HCT116 (cell line): ENCODE results near the gene LRATD1. TPM values are rescaled to one million over a fixed set of nuclear protein-coding genes. Genes with fewer than 3 reads are reported as not detected.

Experiments
- ATAC-seq: fragments of 200-7000 bp; cut with Tn5 transposase; 2 replicates; pipeline ENCODE4 v1.9.1; 2020; ENCODE audit warnings: mild to moderate bottlenecking, moderate library complexity
- BruUV-seq: library from RNA; stranded (reverse); fragments of 400-500 nt; replicated peaks from 2 replicates; lab custom pipeline; 2021; lab: Mats Ljungman, UMichigan
- CTCF ChIA-PET: fragments of 300-600 bp; sonication (Branson Sonifier 250); formaldehyde crosslinking; loops from one replicate; lab custom pipeline; 2021; ENCODE audit warnings: antibody characterized with exemption; lab: Charles Lee
- POLR2A ChIA-PET: fragments of 300-600, 350-600 bp; sonication (Branson Sonifier 250); formaldehyde crosslinking; loops from one replicate; lab custom pipeline; 2021; ENCODE audit warnings: antibody characterized with exemption; lab: Charles Lee
- RAD21 ChIA-PET, 2 experiments: fragments of 300-600 bp; sonication (Branson Sonifier 250); formaldehyde crosslinking; loops; one replicate each; lab custom pipeline; 2023; ENCODE audit warnings: low total read pairs in 2 of 2; ENCODE audit not compliant: uncharacterized antibody in 2 of 2, unreplicated experiment in 2 of 2, low non-redundant PET in 1 of 2; lab: Charles Lee
- DNase-seq: peaks from one replicate; pipeline ENCODE4 v3.0.0-alpha.2; 2010; ENCODE audit warnings: low read depth, low spot score
- H2AFZ ChIP-seq: fragments of 200-600 bp; shearing (Covaris generic), sonication (generic); 2 replicates; pipeline ENCODE4 v1.6.1; 2017; ENCODE audit warnings: low read depth, mixed run types, mixed read lengths, antibody characterized with exemption, low read length; ENCODE audit not compliant: poor library complexity, severe bottlenecking
- H3K27ac ChIP-seq: 2 replicates; pipeline ENCODE4 v1.5.1; 2012; ENCODE audit warnings: low read depth, low read length
- H3K27me3 ChIP-seq: fragments of 200-600 bp; sonication (generic); 2 replicates; pipeline ENCODE4 v1.6.1; 2016; ENCODE audit warnings: mixed run types, low read length, mixed read lengths; ENCODE audit not compliant: insufficient read depth
- H3K36me3 ChIP-seq, 2 experiments: fragments of 200-500 bp in 1 of 2; fragments of 200-600 bp in 1 of 2; sonication (Bioruptor generic) in 1 of 2; sonication (generic) in 1 of 2; 2 replicates each; pipeline versions ENCODE4 v1.5.1 to v1.6.1; 2014 to 2016; ENCODE audit warnings: low read length in 2 of 2, inconsistent platforms in 1 of 2, mixed read lengths in 1 of 2, mixed run types in 1 of 2; ENCODE audit not compliant: insufficient read depth in 2 of 2, control insufficient read depth in 1 of 2
- H3K4me1 ChIP-seq, 2 experiments: fragments of 200-600 bp in 1 of 2; sonication (generic) in 1 of 2; 2 replicates each; pipeline versions ENCODE4 v1.5.1 to v1.6.1; 2012 to 2017; ENCODE audit warnings: low read length in 2 of 2, inconsistent platforms in 1 of 2, mild to moderate bottlenecking in 1 of 2, mixed read lengths in 1 of 2, mixed run types in 1 of 2, moderate library complexity in 1 of 2; ENCODE audit not compliant: insufficient read depth in 2 of 2, control insufficient read depth in 1 of 2
- H3K4me2 ChIP-seq: fragments of 200-600 bp; sonication (generic); 2 replicates; pipeline ENCODE4 v1.6.1; 2017; ENCODE audit warnings: mixed run types, low read length, mixed read lengths
- H3K4me3 ChIP-seq, 2 experiments: fragments of 200-600 bp in 1 of 2; sonication (generic) in 1 of 2; replicated peaks in 1 of 2; 2 replicates each; pipeline ENCODE4 v1.5.1; 2011 to 2016; ENCODE audit warnings: low read length in 2 of 2, control low read depth in 1 of 2, low read depth in 1 of 2, mild to moderate bottlenecking in 1 of 2, mixed read lengths in 1 of 2, mixed run types in 1 of 2
- H3K79me2 ChIP-seq: fragments of 200-600 bp; sonication (generic); 2 replicates; pipeline ENCODE4 v1.6.1; 2017; ENCODE audit warnings: mild to moderate bottlenecking, mixed run types, low read length, moderate library complexity, mixed read lengths; ENCODE audit not compliant: insufficient read depth
- H3K9ac ChIP-seq: fragments of 200-600 bp; sonication (generic); 2 replicates; pipeline ENCODE4 v1.6.1; 2016; ENCODE audit warnings: low read length, mixed read lengths
- H3K9me2 ChIP-seq: fragments of 200-600 bp; sonication (generic), shearing (Covaris generic); 2 replicates; pipeline ENCODE4 v1.6.1; 2017; ENCODE audit warnings: mixed run types, mild to moderate bottlenecking, moderate library complexity; ENCODE audit not compliant: insufficient read depth
- H3K9me3 ChIP-seq, 2 experiments: fragments of 200-500 bp in 1 of 2; fragments of 200-600 bp in 1 of 2; sonication (Bioruptor generic) in 1 of 2; sonication (generic) in 1 of 2; 2 replicates each; pipeline ENCODE4 v1.6.1; 2014 to 2017; ENCODE audit warnings: low read length in 2 of 2, mixed read lengths in 2 of 2, inconsistent platforms in 1 of 2, low read depth in 1 of 2, mild to moderate bottlenecking in 1 of 2, mixed run types in 1 of 2, moderate library complexity in 1 of 2; ENCODE audit not compliant: control insufficient read depth in 1 of 2, insufficient read depth in 1 of 2
- H4K20me1 ChIP-seq: fragments of 200-600 bp; sonication (generic), shearing (Covaris generic); 2 replicates; pipeline ENCODE4 v1.6.1; 2017; ENCODE audit warnings: mixed run types, mild to moderate bottlenecking, moderate library complexity; ENCODE audit not compliant: insufficient read depth
- ATF3 ChIP-seq: IDR thresholded peaks from 2 replicates; pipeline ENCODE4 v1.6.1; 2012
- CBX3 ChIP-seq: IDR thresholded peaks from 2 replicates; pipeline ENCODE4 v1.6.1; 2012; ENCODE audit warnings: low read depth
- CTCF ChIP-seq, 3 experiments: fragments of 200-600 bp in 1 of 3; sonication (generic) in 1 of 3; IDR thresholded peaks in 2 of 3; conservative IDR thresholded peaks in 1 of 3; 2 replicates each; pipeline ENCODE4 v1.5.1; 2012 to 2017; ENCODE audit warnings: low read depth in 2 of 3, low read length in 2 of 3, antibody characterized with exemption in 1 of 3, borderline replicate concordance in 1 of 3, control low read depth in 1 of 3, mild to moderate bottlenecking in 1 of 3, mixed read lengths in 1 of 3, mixed run types in 1 of 3, moderate library complexity in 1 of 3; ENCODE audit not compliant: insufficient read depth in 1 of 3
- EGR1 ChIP-seq: IDR thresholded peaks from 2 replicates; pipeline ENCODE4 v1.6.1; 2012; ENCODE audit warnings: low read depth
- ELF1 ChIP-seq: IDR thresholded peaks from 2 replicates; pipeline ENCODE4 v1.6.1; 2012; ENCODE audit warnings: low read depth, borderline replicate concordance
- EZH2phosphoT487 ChIP-seq: fragments of 200-600 bp; IDR thresholded peaks from 2 replicates; pipeline ENCODE4 v1.6.1; 2018; ENCODE audit warnings: antibody characterized with exemption, borderline replicate concordance
- FOSL1 ChIP-seq: IDR thresholded peaks from 2 replicates; pipeline ENCODE4 v1.6.1; 2012; ENCODE audit warnings: low read depth
- JUND ChIP-seq: IDR thresholded peaks from 2 replicates; pipeline ENCODE4 v1.6.1; 2012
- POLR2A ChIP-seq: IDR thresholded peaks from 2 replicates; pipeline ENCODE4 v1.7.0; 2011; ENCODE audit warnings: borderline replicate concordance; ENCODE audit not compliant: insufficient read depth, insufficient read length; ENCODE audit errors: extremely low read depth
- RAD21 ChIP-seq: IDR thresholded peaks from 2 replicates; pipeline ENCODE4 v1.6.1; 2012; ENCODE audit warnings: low read depth, mild to moderate bottlenecking
- REST ChIP-seq: IDR thresholded peaks from 2 replicates; pipeline ENCODE4 v1.6.1; 2012; ENCODE audit warnings: low read depth
- SIN3A ChIP-seq: IDR thresholded peaks from 2 replicates; pipeline ENCODE4 v1.6.1; 2012; ENCODE audit warnings: low read depth
- SP1 ChIP-seq: IDR thresholded peaks from 2 replicates; pipeline ENCODE4 v1.6.1; 2012; ENCODE audit warnings: low read depth
- SRF ChIP-seq: IDR thresholded peaks from 2 replicates; pipeline ENCODE4 v1.6.1; 2012; ENCODE audit warnings: low read depth
- TCF7L2 ChIP-seq: IDR thresholded peaks from 2 replicates; pipeline ENCODE4 v1.7.0; 2011; ENCODE audit warnings: borderline replicate concordance, inconsistent platforms; ENCODE audit not compliant: insufficient read depth, insufficient read length; ENCODE audit errors: extremely low read depth
- YY1 ChIP-seq: IDR thresholded peaks from 2 replicates; pipeline ENCODE4 v1.6.1; 2011; ENCODE audit warnings: low read length, low read depth, moderate library complexity, mild to moderate bottlenecking; ENCODE audit not compliant: insufficient replicate concordance; ENCODE audit errors: extremely low read depth
- ZNF274 ChIP-seq: fragments of 200-500 bp; sonication (Bioruptor generic); IDR thresholded peaks from 2 replicates; pipeline ENCODE4 v1.6.1; 2014; ENCODE audit warnings: mild to moderate bottlenecking, low read depth, low read length, inconsistent platforms
- intact Hi-C: fragments of 100-400 bp; cut with micrococcal nuclease; formaldehyde crosslinking; loops from 2 replicates; pipeline ENCODE4 v1.10.0; 2022
- total RNA-seq: library from RNA; stranded (reverse); gene quantifications from one replicate; pipeline ENCODE4 v1.2.1, GENCODE V29; 2021; ENCODE audit not compliant: unreplicated experiment

LRATD1 gene
- total RNA-seq, 1 experiment from 2014 or later, result 0.07 TPM

GRCh38 chr2:14614017-14614416 is 18.5 kb upstream of the LRATD1 start:
- no peak for ATAC-seq

More at GRCh38 chr2:14614017-14614416, 18.5 kb upstream of the LRATD1 start:
- no TSS peak for BruUV-seq
- no peaks in the 10 kb centered on the region for H4K20me1 ChIP-seq
- H3K9me2 ChIP-seq, result no peaks in the 10 kb centered on the region
- H3K9me3 ChIP-seq, result no peaks in the 10 kb centered on the region; a peak in 2 of 4 replicates
- H3K9ac ChIP-seq, result no peak overlapping the region
- H3K4me2 ChIP-seq, result no peak overlapping the region
- RAD21 ChIA-PET, result no interaction called here
- H3K27ac ChIP-seq, result no peak overlapping the region
- intact Hi-C loops, result no loop called here
- no peak for DNase-seq
- CTCF ChIA-PET, result no interaction called here
- POLR2A ChIA-PET, result no interaction called here
- TF ChIP-seq JUND (no peak), REST (no peak), ATF3 (no peak), FOSL1 (no peak), SRF (no peak), ELF1 (no peak), POLR2A (no peak), SP1 (no peak), EGR1 (no peak), SIN3A (no peak), CTCF (IDR thresholded peaks at IDR 0.05 in 2 of 3, conservative IDR thresholded peaks at IDR 0.05 in 1 of 3; ENCODE audit: borderline replicate concordance in 1 of 3, insufficient read depth in 1 of 3, low read depth in 2 of 3, low read length in 2 of 3) (no peak), EZH2phosphoT487 (no peak), TCF7L2 (no peak), YY1 (no peak), CBX3 (no peak), RAD21 (no peak), ZNF274 (no peak)
- no peaks in the 10 kb centered on the region for H3K36me3 ChIP-seq
- no peaks in the 10 kb centered on the region for H3K4me1 ChIP-seq
- H2AFZ ChIP-seq, result no peak overlapping the region
- no peaks in the 10 kb centered on the region for H3K79me2 ChIP-seq
- H3K4me3 ChIP-seq, result no peak overlapping the region
- H3K27me3 ChIP-seq, result no peaks in the 10 kb centered on the region
